Measurements from ENCODE around the gene SLC38A9. TPM values are rescaled to one million over a fixed set of nuclear protein-coding genes. Genes with fewer than 3 reads are reported as not detected.

Gene SLC38A9
- total and polyA plus RNA-seq, 2 of the 8 experiments (the other 6 are each of a cell fraction or from before 2014, with no cell fraction given), result 29.2 to 43.7 TPM

GRCh38 chr5:55731848-55732247, 19.7 kb upstream of the SLC38A9 start:
- H3K4ac ChIP-seq (replicated peaks; ENCODE audit: insufficient read length, low read depth, low read length), result no peak overlapping the region
- TF ChIP-seq GTF2F1 (IDR thresholded peaks at IDR 0.05; ENCODE audit: borderline replicate concordance, low read depth, low read length) (no peak), TAF7 (optimal IDR thresholded peaks at IDR 0.05; ENCODE audit: borderline replicate concordance, low read depth, low read length) (no peak), RNF2 (IDR thresholded peaks at IDR 0.05; ENCODE audit: borderline replicate concordance, low read depth, low read length, missing control alignments, poor library complexity, severe bottlenecking) (no peak)
- TF ChIP-seq, protein P1, sequence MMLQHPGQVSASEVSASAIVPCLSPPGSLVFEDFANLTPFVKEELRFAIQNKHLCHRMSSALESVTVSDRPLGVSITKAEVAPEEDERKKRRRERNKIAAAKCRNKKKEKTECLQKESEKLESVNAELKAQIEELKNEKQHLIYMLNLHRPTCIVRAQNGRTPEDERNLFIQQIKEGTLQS (IDR thresholded peaks at IDR 0.05; ENCODE audit: insufficient read depth, low read depth, low read length), result no peak
- H2AFZ ChIP-seq (ENCODE audit: low read length), result no peak overlapping the region
- DNase-seq (ENCODE audit: low read depth in 1 of 2, low spot score in 2 of 2) (no peak), FAIRE-seq (no peak)
- no peaks in the 10 kb centered on the region for H3K4me1 ChIP-seq (replicated peaks in 1 of 4; ENCODE audit: control insufficient read depth in 3 of 4, insufficient read depth in 4 of 4, low read length in 3 of 4)
- no peak overlapping the region for H2BK12ac ChIP-seq (ENCODE audit: low read depth, low read length)
- H3K18ac ChIP-seq (ENCODE audit: extremely low read depth, low read length), result no peak overlapping the region
- POLR2A ChIA-PET (ENCODE audit: partially characterized antibody), result no interaction called here
- no peak overlapping the region for H3K23ac ChIP-seq (ENCODE audit: insufficient read length)
- no peak overlapping the region for H3K14ac ChIP-seq (ENCODE audit: insufficient read length)
- H2BK20ac ChIP-seq (ENCODE audit: low read length), result no peak overlapping the region
- H4K8ac ChIP-seq (ENCODE audit: extremely low read depth, insufficient read depth, low read length), result no peak overlapping the region
- no peak overlapping the region for H2AK5ac ChIP-seq (ENCODE audit: low read depth, low read length)
- no peak overlapping the region for H4K91ac ChIP-seq (replicated peaks; ENCODE audit: insufficient read length, low read length)
- H4K20me1 ChIP-seq (replicated peaks in 1 of 2; ENCODE audit: control insufficient read depth in 1 of 2, insufficient read depth in 2 of 2, low read length in 2 of 2), result no peaks in the 10 kb centered on the region
- no peak overlapping the region for H3K4me2 ChIP-seq (ENCODE audit: insufficient read depth in 1 of 2, low read depth in 2 of 2, low read length in 2 of 2)
- no peaks in the 10 kb centered on the region for H3K79me2 ChIP-seq (ENCODE audit: control insufficient read depth in 1 of 2, insufficient read depth in 2 of 2, low read length in 2 of 2)
- H2BK120ac ChIP-seq (replicated peaks; ENCODE audit: low read depth, low read length), result no peak overlapping the region
- 91% methylated on average over 3 of the region's 3 CpGs; no CpG with 5 or more reads in 1 of the 2 experiments for WGBS, 2 experiments (ENCODE audit: extremely low coverage in 1 of 2, insufficient coverage in 1 of 2, insufficient read length in 1 of 2, insufficient replicate concordance in 2 of 2, low coverage in 1 of 2, low lambda C conversion rate in 2 of 2, missing lambda C conversion rate in 1 of 2)
- H4K5ac ChIP-seq (ENCODE audit: insufficient read length, low read depth, low read length), result no peak overlapping the region
- H3K4me3 ChIP-seq (ENCODE audit: extremely low read depth in 1 of 4, insufficient read depth in 2 of 4, low read depth in 3 of 4, low read length in 4 of 4), result no peak overlapping the region
- H3K27me3 ChIP-seq (replicated peaks in 1 of 4; ENCODE audit: control insufficient read depth in 3 of 4, extremely low read depth in 1 of 4, insufficient read depth in 3 of 4, low read length in 3 of 4), result no peaks in the 10 kb centered on the region
- no peak overlapping the region for H3K27ac ChIP-seq (ENCODE audit: low read depth, low read length)
- H3K56ac ChIP-seq (replicated peaks; ENCODE audit: insufficient read length, low read depth, low read length), result no peak overlapping the region
- CTCF ChIA-PET (ENCODE audit: partially characterized antibody), result interaction anchor here (1.3 kb wide), 1 partner anchor 364 kb away, joined by 3 read pairs; no protein-coding TSS in a partner anchor
- H3K36me3 ChIP-seq (ENCODE audit: control insufficient read depth in 2 of 4, insufficient read depth in 4 of 4, low read length in 3 of 4), result no peaks in the 10 kb centered on the region
- H3K23me2 ChIP-seq (ENCODE audit: low read depth, low read length), result no peaks in the 10 kb centered on the region
- H3K9ac ChIP-seq (replicated peaks in 1 of 4; ENCODE audit: extremely low read depth in 1 of 4, low read depth in 3 of 4, low read length in 3 of 4), result no peak overlapping the region
- no peak overlapping the region for H2BK5ac ChIP-seq (ENCODE audit: low read depth, low read length)
- H3K9me3 ChIP-seq (ENCODE audit: insufficient read depth in 2 of 2, low read depth in 1 of 2, low read length in 1 of 2), result no peaks in the 10 kb centered on the region
- no peaks in the 10 kb centered on the region for H3K79me1 ChIP-seq (ENCODE audit: low read depth, low read length)
- H2BK15ac ChIP-seq (ENCODE audit: low read length), result no peak overlapping the region

Data from H1 (cell line).